C4-2B (cell line): Measurements from ENCODE around the gene ITGA2B.
"Not testable (repeated sequence)": the region's sequence is repeated elsewhere in the genome, so short reads cannot be mapped to it uniquely, and the experiment has no call there.

ENCODE experiments used
- H3K27ac ChIP-seq: fragments of 450-650 bp; 2 replicates; pipeline ENCODE4 v1.5.1; 2017
- CTCF ChIP-seq: fragments of 450-650 bp; conservative IDR thresholded peaks from 2 replicates; pipeline ENCODE4 v1.5.1; 2017; ENCODE audit warnings: mild to moderate bottlenecking
- ZFX ChIP-seq: fragments of 450-650 bp; IDR thresholded peaks from 2 replicates; pipeline ENCODE4 v1.6.1; 2017

The ITGA2B gene

GRCh38 chr17:44331249-44331760 is 58.1 kb downstream of the ITGA2B start:
- H3K27ac ChIP-seq, result no peak overlapping the region
- no peak for TF ChIP-seq ZFX
- peak; percentile 80 for TF ChIP-seq CTCF

DNA sequence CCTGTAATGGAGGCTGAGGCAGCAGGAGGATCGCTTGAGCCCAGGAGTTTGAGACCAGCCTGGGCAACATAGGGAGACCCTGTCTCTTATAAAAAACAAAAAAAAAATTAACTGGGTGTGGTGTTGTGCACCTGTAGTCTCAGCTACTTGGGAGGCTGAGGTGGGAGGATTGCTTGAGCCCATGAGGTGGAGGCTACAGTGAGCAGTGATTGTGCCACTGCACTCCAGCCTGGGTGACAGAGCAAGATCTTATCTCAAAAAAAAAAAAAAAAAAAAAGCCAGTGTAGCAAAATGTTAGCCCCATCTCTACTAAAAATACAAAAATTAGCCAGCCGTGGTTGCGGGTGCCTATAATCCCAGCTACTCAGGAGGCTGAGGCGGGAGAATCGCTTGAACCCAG is 59.2 kb downstream of the ITGA2B start:
- H3K27ac ChIP-seq, result not testable (repeated sequence)

GRCh38 chr17:44329516-44329915 is 59.9 kb downstream of the ITGA2B start:
- H3K27ac ChIP-seq, result not testable (repeated sequence)

GRCh38 chr17:44327715-44328449 is 61.6 kb downstream of the ITGA2B start:
- TF ChIP-seq ZFX (no peak), CTCF (no peak)
- no peak overlapping the region for H3K27ac ChIP-seq

DNA sequence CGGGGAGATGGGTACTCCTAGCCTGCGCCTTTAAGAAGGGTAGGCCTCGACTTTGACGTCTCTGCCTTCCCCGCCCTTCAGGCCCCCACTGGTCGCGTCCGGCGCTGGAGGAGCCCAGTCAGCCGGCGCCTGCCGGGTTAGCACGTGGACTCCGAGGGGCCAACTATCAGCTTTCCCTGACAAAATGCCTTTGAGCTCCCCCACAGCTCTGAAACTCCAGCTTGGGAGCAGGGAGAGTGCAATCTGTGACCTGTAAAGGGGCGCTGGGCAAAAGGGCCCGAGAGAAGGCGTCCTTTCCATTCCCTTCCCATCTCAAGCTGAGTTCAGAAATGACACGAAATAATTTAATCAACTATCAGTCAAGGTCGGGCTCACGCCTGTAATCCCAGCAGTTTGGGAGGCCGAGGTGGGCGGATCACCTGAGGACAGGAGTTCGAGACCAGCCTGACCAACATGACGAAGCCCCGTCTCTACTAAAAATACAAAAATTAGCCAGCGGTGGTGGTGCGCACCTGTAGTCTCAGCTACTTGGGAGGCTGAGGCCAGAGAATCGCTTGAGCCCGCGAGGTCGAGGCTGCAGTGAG is 62.5 kb downstream of the ITGA2B start:
- no peak overlapping the region for H3K27ac ChIP-seq
- TF ChIP-seq ZFX (no peak), CTCF (no peak)

GRCh38 chr17:44324571-44325275 is 64.7 kb downstream of the ITGA2B start, which contains the start of gene SLC25A39:
Gene SLC25A39 (minus strand): TSS chr17:44324823. CDS start chr17:44323562, 1,261 bp downstream.
- H3K27ac ChIP-seq, result peak within 1 kb of the TSS; percentile 97
- TF ChIP-seq CTCF, result no peak
- TF ChIP-seq ZFX, result peak; percentile 80

DNA sequence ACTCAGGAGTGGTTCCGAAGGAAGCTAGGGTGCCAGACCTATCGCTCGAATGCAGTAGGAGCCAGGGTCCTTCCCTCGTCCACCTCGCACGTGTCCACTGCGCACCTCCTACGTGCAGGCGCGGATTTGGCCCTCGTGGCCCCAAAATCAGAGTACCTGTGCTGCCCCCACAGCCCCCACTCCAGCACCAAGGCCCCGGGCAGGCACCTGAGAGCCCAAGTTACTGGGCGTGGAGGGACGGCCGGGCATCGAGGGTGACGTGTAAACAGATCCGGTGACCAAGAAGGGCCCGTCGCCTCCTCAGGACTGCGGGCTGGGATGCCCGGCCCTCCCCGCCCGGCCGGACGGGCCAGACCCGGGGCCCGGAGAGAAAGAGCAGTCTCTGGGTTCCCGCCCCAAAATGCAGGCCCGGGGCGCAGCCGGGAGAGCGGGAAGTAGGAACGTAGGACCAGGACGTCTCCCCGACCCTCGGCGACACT is 65.3 kb downstream of the ITGA2B start:
- H3K27ac ChIP-seq, result peak overlapping the region; percentile 97
- TF ChIP-seq CTCF, result no peak
- no peak for TF ChIP-seq ZFX
